H9 (cell line): Measurements from ENCODE around the gene TTC39A. TPM values are rescaled to one million over a fixed set of nuclear protein-coding genes. Genes with fewer than 3 reads are reported as not detected.

Experiments
- DNase-seq: peaks from one replicate; pipeline ENCODE4 v3.0.0-alpha.2; 2017
- H2AFZ ChIP-seq: one replicate; pipeline ENCODE4 v1.6.1; 2013; ENCODE audit warnings: mild to moderate bottlenecking, low read length, control low read depth, moderate library complexity
- H2AK5ac ChIP-seq: 2 replicates; pipeline ENCODE4 v1.6.1; 2013; ENCODE audit warnings: low read length, control low read depth, mixed read lengths; ENCODE audit not compliant: insufficient read length
- H2BK120ac ChIP-seq: one replicate; pipeline ENCODE4 v1.6.1; 2013; ENCODE audit warnings: low read depth, mild to moderate bottlenecking, low read length, control low read depth, inconsistent platforms; ENCODE audit not compliant: poor library complexity, severe bottlenecking
- H2BK12ac ChIP-seq: 2 replicates; pipeline ENCODE4 v1.6.1; 2013; ENCODE audit warnings: low read length, control low read depth, mixed read lengths, low read depth; ENCODE audit not compliant: insufficient read length
- H2BK15ac ChIP-seq: 2 replicates; pipeline ENCODE4 v1.6.1; 2013; ENCODE audit warnings: low read depth, low read length, control low read depth
- H2BK20ac ChIP-seq: one replicate; pipeline ENCODE4 v1.6.1; 2013; ENCODE audit warnings: low read depth, mild to moderate bottlenecking, low read length, control low read depth, inconsistent platforms; ENCODE audit not compliant: poor library complexity, severe bottlenecking
- H2BK5ac ChIP-seq: 2 replicates; pipeline ENCODE4 v1.6.1; 2013; ENCODE audit warnings: low read length, control low read depth, mixed read lengths; ENCODE audit not compliant: insufficient read length
- H3K14ac ChIP-seq: 2 replicates; pipeline ENCODE4 v1.6.1; 2013; ENCODE audit warnings: low read length, control low read depth; ENCODE audit not compliant: insufficient read depth
- H3K18ac ChIP-seq: 2 replicates; pipeline ENCODE4 v1.6.1; 2013; ENCODE audit warnings: low read depth, mild to moderate bottlenecking, mixed read lengths, low read length, control low read depth; ENCODE audit not compliant: insufficient read length
- H3K23ac ChIP-seq: 2 replicates; pipeline ENCODE4 v1.6.1; 2013; ENCODE audit warnings: low read length, control low read depth, mixed read lengths, low read depth; ENCODE audit not compliant: insufficient read length
- H3K23me2 ChIP-seq: 2 replicates; pipeline ENCODE4 v1.6.1; 2013; ENCODE audit warnings: low read depth, mild to moderate bottlenecking, mixed read lengths, low read length, control low read depth; ENCODE audit not compliant: insufficient read length, poor library complexity, severe bottlenecking
- H3K27ac ChIP-seq: 2 replicates; pipeline ENCODE4 v1.5.1; 2013; ENCODE audit warnings: low read length, control low read depth, mixed read lengths, low read depth; ENCODE audit not compliant: insufficient read length
- H3K27me3 ChIP-seq: 2 replicates; pipeline ENCODE4 v1.6.1; 2013; ENCODE audit warnings: low read length, control low read depth, inconsistent platforms; ENCODE audit not compliant: insufficient read depth
- H3K4ac ChIP-seq: 2 replicates; pipeline ENCODE4 v1.6.1; 2013; ENCODE audit warnings: low read depth, mild to moderate bottlenecking, control low read depth, inconsistent platforms, low read length, moderate library complexity
- H3K4me1 ChIP-seq: 2 replicates; pipeline ENCODE4 v1.6.1; 2013; ENCODE audit warnings: low read length, control low read depth, inconsistent platforms; ENCODE audit not compliant: insufficient read depth
- H3K4me2 ChIP-seq: 2 replicates; pipeline ENCODE4 v1.6.1; 2013; ENCODE audit warnings: low read length, control low read depth, mixed read lengths; ENCODE audit not compliant: insufficient read length, insufficient read depth
- H3K56ac ChIP-seq: 2 replicates; pipeline ENCODE4 v1.6.1; 2013; ENCODE audit warnings: low read depth, mild to moderate bottlenecking, mixed read lengths, low read length, control low read depth; ENCODE audit not compliant: insufficient read length
- H3K79me1 ChIP-seq: 2 replicates; pipeline ENCODE4 v1.6.1; 2013; ENCODE audit warnings: low read depth, mild to moderate bottlenecking, moderate library complexity, low read length, control low read depth, inconsistent platforms; ENCODE audit not compliant: insufficient read depth, poor library complexity, severe bottlenecking
- H3K79me2 ChIP-seq: 2 replicates; pipeline ENCODE4 v1.6.1; 2013; ENCODE audit warnings: low read length, control low read depth, inconsistent platforms; ENCODE audit not compliant: insufficient read depth
- H3K9ac ChIP-seq: 2 replicates; pipeline ENCODE4 v1.6.1; 2013; ENCODE audit warnings: low read length, control low read depth, mixed read lengths; ENCODE audit not compliant: insufficient read length; ENCODE audit errors: extremely low read depth
- H3K9me3 ChIP-seq: one replicate; pipeline ENCODE4 v1.6.1; 2013; ENCODE audit warnings: low read depth, low read length, inconsistent platforms; ENCODE audit not compliant: control insufficient read depth
- H3T11ph ChIP-seq: one replicate; pipeline ENCODE4 v1.6.1; 2013; ENCODE audit warnings: mild to moderate bottlenecking, low read length, control low read depth, inconsistent platforms
- H4K20me1 ChIP-seq: one replicate; pipeline ENCODE4 v1.6.1; 2013; ENCODE audit not compliant: control insufficient read depth, insufficient read length, insufficient read depth
- H4K5ac ChIP-seq: 2 replicates; pipeline ENCODE4 v1.6.1; 2013; ENCODE audit warnings: low read depth, mild to moderate bottlenecking, mixed read lengths, low read length, control low read depth; ENCODE audit not compliant: insufficient read length
- H4K8ac ChIP-seq: replicated peaks from 2 replicates; pipeline ENCODE4 v1.6.1; 2013; ENCODE audit warnings: low read length, control low read depth, mixed read lengths, low read depth; ENCODE audit not compliant: insufficient read length
- H4K91ac ChIP-seq: 2 replicates; pipeline ENCODE4 v1.6.1; 2013; ENCODE audit warnings: low read depth, mild to moderate bottlenecking, moderate library complexity, mixed read lengths, low read length, control low read depth; ENCODE audit not compliant: insufficient read length
- H3K27ac Mint-ChIP-seq, 3 experiments: 2 replicates in 2 of 3; 3 replicates in 1 of 3; pipeline ENCODE4 v1.8.0; 2020 to 2021; ENCODE audit warnings: mixed read lengths in 3 of 3, mild to moderate bottlenecking in 1 of 3, moderate library complexity in 1 of 3
- H3K27me3 Mint-ChIP-seq: 2 replicates; pipeline ENCODE4 v1.8.0; 2021; ENCODE audit warnings: low read depth, mild to moderate bottlenecking, moderate library complexity, mixed read lengths
- H3K36me3 Mint-ChIP-seq, 3 experiments: 2 replicates in 2 of 3; 3 replicates in 1 of 3; pipeline ENCODE4 v1.8.0; 2020 to 2021; ENCODE audit warnings: low read depth in 3 of 3, mixed read lengths in 3 of 3; ENCODE audit not compliant: insufficient read depth in 1 of 3
- H3K4me1 Mint-ChIP-seq, 2 experiments: 2 replicates each; pipeline ENCODE4 v1.8.0; 2020; ENCODE audit warnings: mixed read lengths in 2 of 2
- H3K4me3 Mint-ChIP-seq, 2 experiments: 2 replicates in 1 of 2; 3 replicates in 1 of 2; pipeline ENCODE4 v1.8.0; 2020 to 2021; ENCODE audit warnings: mild to moderate bottlenecking in 2 of 2, mixed read lengths in 2 of 2, moderate library complexity in 1 of 2
- H3K9me3 Mint-ChIP-seq, 2 experiments: 2 replicates in 1 of 2; 3 replicates in 1 of 2; pipeline ENCODE4 v1.8.0; 2020; ENCODE audit warnings: mild to moderate bottlenecking in 2 of 2, mixed read lengths in 2 of 2, moderate library complexity in 1 of 2
- whole genome bisulfite sequencing: extraction: QIAGEN DNeasy Blood & Tissue Kit; methylation state at CpG from one replicate; pipeline ENCODE4 v1.1.7; 2013; ENCODE audit warnings: missing lambda C conversion rate, low lambda C conversion rate, mixed read lengths; ENCODE audit not compliant: insufficient read length; ENCODE audit errors: extremely low coverage; 5-methylcytosine and 5-hydroxymethylcytosine counted together
- total RNA-seq: library from RNA; stranded (reverse); gene quantifications from 2 replicates; pipeline ENCODE4 v1.2.1, GENCODE V29; 2021
- TF ChIP-seq, protein P1 (sequence below): fragments of 200-600 bp; sonication (generic); conservative IDR thresholded peaks from 3 replicates; pipeline ENCODE4 v1.8.0; 2021; ENCODE audit warnings: antibody characterized with exemption, mild to moderate bottlenecking

TTC39A gene
- total RNA-seq, 1 experiment from 2014 or later = 7.7 TPM

DNA sequence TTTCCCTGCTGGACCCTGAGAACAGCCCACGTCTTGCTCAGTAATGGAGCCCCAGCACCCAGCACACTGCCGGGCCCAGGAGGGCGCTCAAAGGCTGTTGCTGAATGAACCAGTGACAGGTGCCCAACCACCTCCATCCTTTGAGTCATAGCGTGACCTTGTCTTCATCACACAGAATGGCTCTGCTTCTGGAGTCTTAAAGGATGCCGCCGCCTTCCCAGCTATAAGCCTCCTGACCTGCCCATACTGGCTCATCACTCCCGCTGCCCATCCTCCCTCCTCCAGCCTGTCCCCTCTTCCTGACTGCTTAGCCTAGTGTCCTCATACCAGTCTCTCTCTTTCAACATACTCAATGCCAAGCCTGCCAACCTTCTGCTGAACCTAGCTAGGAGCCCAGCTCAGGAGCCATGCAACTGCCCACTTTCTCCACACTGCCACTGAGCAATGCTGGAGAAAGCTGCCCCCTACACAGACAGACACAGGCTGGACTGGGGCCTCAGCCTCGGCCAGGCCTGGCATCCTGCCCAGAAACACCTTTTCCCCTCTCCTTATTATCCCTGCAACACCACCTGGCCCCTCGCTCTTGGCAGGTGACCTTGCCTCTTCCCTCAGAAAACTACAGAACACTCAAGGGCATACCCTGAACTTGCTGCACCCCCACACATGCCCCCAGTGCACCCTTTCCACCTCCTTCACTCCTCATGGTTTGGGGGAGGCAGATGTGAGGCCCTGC, 14.1 kb downstream of the TTC39A start:
- H2BK20ac ChIP-seq = no peak overlapping the region
- no peak for DNase-seq
- H3K23me2 ChIP-seq = no peaks in the 10 kb centered on the region
- H3K9me3 ChIP-seq = no peaks in the 10 kb centered on the region
- H3K36me3 Mint-ChIP-seq = no peaks in the 10 kb centered on the region
- no peaks in the 10 kb centered on the region for H3K79me2 ChIP-seq
- H3T11ph ChIP-seq = no peak overlapping the region
- no peaks in the 10 kb centered on the region for H3K9me3 Mint-ChIP-seq
- H3K4me2 ChIP-seq = no peak overlapping the region
- H2BK120ac ChIP-seq = no peak overlapping the region
- H3K4me1 Mint-ChIP-seq = peaks cover 16 to 19% of the 10 kb centered on the region in 2 experiments
- no peaks in the 10 kb centered on the region for H3K79me1 ChIP-seq
- no peaks in the 10 kb centered on the region for H3K27me3 ChIP-seq
- no peaks in the 10 kb centered on the region for H3K4me1 ChIP-seq
- H3K9ac ChIP-seq = no peak overlapping the region
- H2BK5ac ChIP-seq = no peak overlapping the region
- no peak overlapping the region for H4K5ac ChIP-seq
- no peak overlapping the region for H3K23ac ChIP-seq
- no peak overlapping the region for H2AK5ac ChIP-seq
- H3K14ac ChIP-seq = no peak overlapping the region
- no peak overlapping the region for H3K56ac ChIP-seq
- no peak overlapping the region for H3K18ac ChIP-seq
- H4K8ac ChIP-seq = no peak overlapping the region
- no peak overlapping the region for H3K27ac ChIP-seq
- H3K4ac ChIP-seq = no peak overlapping the region
- no peaks in the 10 kb centered on the region for H3K27me3 Mint-ChIP-seq
- no peak overlapping the region for H2BK15ac ChIP-seq
- no peaks in the 10 kb centered on the region for H4K20me1 ChIP-seq
- WGBS = no CpG with 5 or more reads among the region's 9 CpGs
- TF ChIP-seq, protein P1, sequence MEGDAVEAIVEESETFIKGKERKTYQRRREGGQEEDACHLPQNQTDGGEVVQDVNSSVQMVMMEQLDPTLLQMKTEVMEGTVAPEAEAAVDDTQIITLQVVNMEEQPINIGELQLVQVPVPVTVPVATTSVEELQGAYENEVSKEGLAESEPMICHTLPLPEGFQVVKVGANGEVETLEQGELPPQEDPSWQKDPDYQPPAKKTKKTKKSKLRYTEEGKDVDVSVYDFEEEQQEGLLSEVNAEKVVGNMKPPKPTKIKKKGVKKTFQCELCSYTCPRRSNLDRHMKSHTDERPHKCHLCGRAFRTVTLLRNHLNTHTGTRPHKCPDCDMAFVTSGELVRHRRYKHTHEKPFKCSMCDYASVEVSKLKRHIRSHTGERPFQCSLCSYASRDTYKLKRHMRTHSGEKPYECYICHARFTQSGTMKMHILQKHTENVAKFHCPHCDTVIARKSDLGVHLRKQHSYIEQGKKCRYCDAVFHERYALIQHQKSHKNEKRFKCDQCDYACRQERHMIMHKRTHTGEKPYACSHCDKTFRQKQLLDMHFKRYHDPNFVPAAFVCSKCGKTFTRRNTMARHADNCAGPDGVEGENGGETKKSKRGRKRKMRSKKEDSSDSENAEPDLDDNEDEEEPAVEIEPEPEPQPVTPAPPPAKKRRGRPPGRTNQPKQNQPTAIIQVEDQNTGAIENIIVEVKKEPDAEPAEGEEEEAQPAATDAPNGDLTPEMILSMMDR = no peak
- H4K91ac ChIP-seq = no peak overlapping the region
- peak overlapping the region in 1 of 3 experiments; percentile 63; a peak in 3 of 7 replicates for H3K27ac Mint-ChIP-seq
- no peak overlapping the region for H2BK12ac ChIP-seq
- H3K4me3 Mint-ChIP-seq = no peak overlapping the region
- H2AFZ ChIP-seq = no peak overlapping the region
